ENCODE results near the gene SMG1.

GRCh38 chr16:18969855-18970240 lies 43.6 kb upstream of the SMG1 start:
- TF ChIP-seq CTCF (conservative IDR thresholded peaks at IDR 0.05), result no peak
- no peak for TF ChIP-seq EZH2 (IDR thresholded peaks at IDR 0.05; ENCODE audit: low read depth)

All from PC-9 (cell line).